ENCODE results near the gene IDNK. TPM values are rescaled to one million over a fixed set of nuclear protein-coding genes. Genes with fewer than 3 reads are reported as not detected.
A peak's percentile ranks its signal among the peaks of the same experiment; 100 is the strongest.

Gene IDNK
- total and polyA plus RNA-seq, 12 donors, result 6.4 to 25.2 (median 13.5) TPM

DNA sequence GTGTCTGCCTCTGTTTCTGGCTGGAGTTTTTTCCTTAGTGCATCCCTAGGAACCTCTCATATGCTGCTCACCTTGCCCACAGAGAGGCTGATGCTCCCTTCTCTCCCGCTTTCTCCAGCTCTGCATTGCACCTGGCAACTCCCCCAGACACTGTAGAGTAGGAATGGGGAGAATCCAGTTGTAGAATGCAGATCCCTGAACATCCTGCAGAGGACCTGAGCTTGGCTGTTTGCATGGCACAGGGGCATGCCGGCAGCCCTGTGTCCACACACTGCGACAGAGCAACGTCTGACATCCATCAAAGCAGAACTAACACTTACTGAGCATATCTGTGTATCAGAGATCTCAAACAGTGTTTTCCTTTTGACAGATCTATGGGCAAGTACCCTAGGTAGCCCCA is 19.9 kb downstream of the IDNK start:
- TF ChIP-seq CTCF (IDR thresholded peaks at IDR 0.05) (no peak), POLR2A (IDR thresholded peaks at IDR 0.05) (no peak)
- intact Hi-C loops (cut with DNase I), result no loop called here
- Histone ChIP-seq H3K9me3 (replicated peaks in 1 of 3) (no peaks in the 10 kb centered on the region), H3K27me3 (no peaks in the 10 kb centered on the region), H3K27ac (no peak overlapping the region), H3K4me1 (replicated peaks in 1 of 2) (no peaks in the 10 kb centered on the region), H3K4me3 (no peak overlapping the region), H3K36me3 (replicated peaks in 1 of 2) (no peaks in the 10 kb centered on the region)
- DNase-seq, result no peak
- WGBS, 4 donors, result 76 to 89% (median 85%) methylated on average over 4 of the region's 4 CpGs

DNA sequence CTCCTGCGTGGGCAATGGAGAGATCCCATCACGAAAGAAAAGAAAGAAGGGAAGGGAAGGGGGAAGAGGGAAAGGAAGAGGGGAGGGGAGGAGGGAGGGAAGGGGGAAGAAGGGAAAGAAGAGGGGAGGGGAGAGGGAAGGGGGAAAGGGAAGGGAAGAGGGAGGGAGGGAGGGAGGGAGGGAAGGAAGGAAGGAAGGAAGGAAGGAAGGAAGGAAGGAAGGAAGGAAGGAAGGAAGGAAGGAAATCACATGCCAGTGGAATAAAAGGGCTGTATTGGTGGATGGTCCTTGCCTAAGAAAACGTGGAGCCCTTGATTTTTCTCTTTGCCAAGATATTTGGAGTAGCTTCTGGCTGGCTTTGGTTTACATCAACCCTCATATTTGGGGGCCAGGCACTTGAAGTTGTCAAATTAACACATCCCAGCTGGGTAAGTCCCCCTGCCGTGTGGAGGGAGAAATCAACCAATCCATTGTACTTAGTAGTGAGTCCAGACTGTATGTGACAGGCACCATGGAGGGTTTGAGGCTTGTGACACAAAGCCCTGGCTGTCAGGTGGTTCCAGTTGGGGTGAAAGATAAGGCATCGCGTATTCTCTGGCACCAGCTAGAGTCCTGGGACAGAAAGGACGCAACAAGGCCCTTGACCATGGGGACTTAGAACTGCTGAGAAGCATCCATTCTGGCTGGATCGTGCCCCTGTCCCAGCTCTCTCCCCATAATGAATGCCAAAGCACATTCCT is 23.7 kb downstream of the IDNK start:
- no peak for DNase-seq
- H3K4me3 ChIP-seq, result no peak overlapping the region
- H3K36me3 ChIP-seq (replicated peaks in 1 of 2), result no peaks in the 10 kb centered on the region
- H3K9me3 ChIP-seq (replicated peaks in 1 of 3), result no peaks in the 10 kb centered on the region
- no peaks in the 10 kb centered on the region for H3K27me3 ChIP-seq
- TF ChIP-seq POLR2A (IDR thresholded peaks at IDR 0.05) (no peak), CTCF (IDR thresholded peaks at IDR 0.05) (no peak)
- H3K27ac ChIP-seq, result no peak overlapping the region
- intact Hi-C loops (cut with DNase I), result no loop called here
- no peaks in the 10 kb centered on the region for H3K4me1 ChIP-seq (replicated peaks in 1 of 2)
- 76 to 85% (median 85%) methylated on average over 8 of the region's 8 CpGs for WGBS, 4 donors

DNA sequence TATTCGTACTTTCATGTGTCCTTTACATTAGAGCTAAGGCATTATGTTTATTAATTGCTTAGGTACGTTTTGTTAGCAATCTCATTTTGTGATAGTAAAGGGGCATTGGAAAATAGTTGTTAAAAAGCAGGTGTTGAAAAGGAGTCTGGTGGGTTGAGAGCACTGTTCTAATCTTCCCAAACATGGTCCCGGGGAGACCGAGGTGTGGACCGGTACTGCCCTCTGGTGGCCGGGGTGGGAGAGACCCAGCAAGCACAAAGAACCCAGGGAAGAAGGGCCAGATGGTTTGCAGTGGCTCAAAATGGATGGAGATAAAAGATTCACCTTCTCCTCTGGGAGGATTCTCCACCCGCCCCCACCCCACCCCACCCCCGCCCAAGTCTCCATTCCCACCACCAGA is 26.1 kb downstream of the IDNK start:
- no peaks in the 10 kb centered on the region for H3K27me3 ChIP-seq
- TF ChIP-seq CTCF (IDR thresholded peaks at IDR 0.05) (peak; percentile 67 to 80 (median 74)), POLR2A (IDR thresholded peaks at IDR 0.05) (no peak)
- WGBS, 4 donors, result 34 to 45% (median 38%) methylated on average over 8 of the region's 8 CpGs
- intact Hi-C loops (cut with DNase I), result no loop called here
- no peak overlapping the region for H3K27ac ChIP-seq
- H3K4me1 ChIP-seq (replicated peaks in 1 of 2), result no peaks in the 10 kb centered on the region
- no peaks in the 10 kb centered on the region for H3K9me3 ChIP-seq (replicated peaks in 1 of 3)
- peak; percentile 67 to 85 (median 71) for DNase-seq
- no peaks in the 10 kb centered on the region for H3K36me3 ChIP-seq (replicated peaks in 1 of 2)
- no peak overlapping the region for H3K4me3 ChIP-seq

DNA sequence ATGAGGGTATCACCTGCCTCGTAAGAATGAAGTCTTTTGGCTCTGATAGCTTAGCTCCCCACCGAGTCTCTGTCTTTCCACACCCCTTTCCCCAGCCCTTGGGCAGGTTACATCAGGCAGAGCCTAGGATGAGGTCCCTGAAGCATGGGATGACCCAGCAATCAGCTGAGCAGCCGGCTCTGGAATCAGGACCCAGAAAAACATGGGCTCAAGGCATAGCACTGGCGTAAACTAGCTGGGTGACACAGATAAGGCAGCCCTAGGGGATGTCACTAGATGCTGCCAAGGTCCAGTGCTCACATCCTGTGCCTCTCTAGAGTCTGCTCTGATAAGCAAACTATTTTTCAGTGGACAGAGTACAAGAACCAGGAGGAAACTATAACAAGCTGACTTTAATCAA is 26.6 kb downstream of the IDNK start:
- 80 to 90% (median 83%) methylated on average over 4 of the region's 4 CpGs for WGBS, 4 donors
- TF ChIP-seq POLR2A (IDR thresholded peaks at IDR 0.05), result no peak
- no peak for TF ChIP-seq CTCF (IDR thresholded peaks at IDR 0.05)
- Histone ChIP-seq H3K36me3 (replicated peaks in 1 of 2) (no peaks in the 10 kb centered on the region), H3K4me3 (no peak overlapping the region), H3K27ac (no peak overlapping the region), H3K27me3 (no peaks in the 10 kb centered on the region), H3K4me1 (replicated peaks in 1 of 2) (no peaks in the 10 kb centered on the region), H3K9me3 (replicated peaks in 1 of 3) (no peaks in the 10 kb centered on the region)
- no peak for DNase-seq
- intact Hi-C loops (cut with DNase I), result no loop called here

All from adrenal gland (tissue), 12 donors.